Lower leg skin (tissue), 4 donors: ENCODE results near the gene ERC2. TPM values are rescaled to one million over a fixed set of nuclear protein-coding genes. Genes with fewer than 3 reads are reported as not detected.

ENCODE experiments used
- DNase-seq, 2 donors: peaks; one replicate each; pipeline ENCODE4 v3.0.0-alpha.2; 2019; ENCODE audit warnings: low spot score in 2 of 2
- H3K4me3 ChIP-seq: fragments of 200-600 bp; sonication (generic); 2 replicates; pipeline ENCODE4 v1.5.1; 2017; ENCODE audit warnings: mild to moderate bottlenecking, low read depth; ENCODE audit not compliant: poor library complexity, severe bottlenecking
- CTCF ChIP-seq, 3 donors: fragments of 450-650 bp; IDR thresholded peaks; one replicate each; pipeline ENCODE4 v1.5.1; 2016; ENCODE audit warnings: antibody characterized with exemption in 3 of 3, mild to moderate bottlenecking in 3 of 3, moderate library complexity in 2 of 3
- POLR2A ChIP-seq, 2 donors: fragments of 450-650 bp; IDR thresholded peaks; one replicate each; pipeline ENCODE4 v1.6.1; 2016 to 2017; ENCODE audit warnings: antibody characterized with exemption in 2 of 2, mild to moderate bottlenecking in 1 of 2, moderate library complexity in 1 of 2
- WGBS, 2 donors: methylation state at CpG; one replicate each; pipeline ENCODE4 v1.1.5; 2018; 5-methylcytosine and 5-hydroxymethylcytosine counted together
- intact Hi-C: fragments of 100-400 bp; cut with DNase I; formaldehyde crosslinking; loops from one replicate; pipeline ENCODE4 v1.15.0; 2023; ENCODE audit warnings: low total_unique reads
- total RNA-seq, 4 donors: library from RNA; depleted of rRNA; stranded (reverse); fragments of >200 nt; gene quantifications; one replicate each; pipeline ENCODE4 v1.1.0, GENCODE V29; 2016

ERC2 gene
- total RNA-seq, 4 donors from 2014 or later: 0.23 to 1.3 (median 0.42) TPM; not detected in 1

GRCh38 chr3:56137415-56137814 is 330.9 kb downstream of the ERC2 start:
- WGBS, 2 donors: 67% methylated on average over 1 of the region's 1 CpG
- TF ChIP-seq POLR2A (IDR thresholded peaks at IDR 0.05): no peak
- no peak for TF ChIP-seq CTCF (IDR thresholded peaks at IDR 0.05)
- intact Hi-C loops: no loop called here
- no peak overlapping the region for H3K4me3 ChIP-seq
- DNase-seq: no peak

GRCh38 chr3:56136514-56136913 is 331.8 kb downstream of the ERC2 start:
- DNase-seq: no peak
- intact Hi-C loops: no loop called here
- TF ChIP-seq POLR2A (IDR thresholded peaks at IDR 0.05) (no peak), CTCF (IDR thresholded peaks at IDR 0.05) (no peak)
- H3K4me3 ChIP-seq: no peak overlapping the region
- WGBS, 2 donors: 40 to 43% methylated on average over 2 of the region's 2 CpGs

- intact Hi-C loops: no loop called here
- TF ChIP-seq CTCF (IDR thresholded peaks at IDR 0.05) (no peak), POLR2A (IDR thresholded peaks at IDR 0.05) (no peak)
Measured at GRCh38 chr3:56135941-56136340, 332.3 kb downstream of the ERC2 start.

GRCh38 chr3:56133423-56133822 is 334.8 kb downstream of the ERC2 start:
- WGBS, 2 donors: 95 to 98% methylated on average over 2 of the region's 2 CpGs
- intact Hi-C loops: no loop called here
- H3K4me3 ChIP-seq: no peak overlapping the region
- no peak for TF ChIP-seq CTCF (IDR thresholded peaks at IDR 0.05)
- TF ChIP-seq POLR2A (IDR thresholded peaks at IDR 0.05): no peak
- DNase-seq: no peak

More at GRCh38 chr3:56135941-56136340, 332.3 kb downstream of the ERC2 start:
- DNase-seq: no peak
- H3K4me3 ChIP-seq: no peak overlapping the region
- WGBS, 2 donors: 39 to 44% methylated on average over 4 of the region's 4 CpGs

GRCh38 chr3:56132762-56133161 is 335.5 kb downstream of the ERC2 start:
- TF ChIP-seq CTCF (IDR thresholded peaks at IDR 0.05) (no peak), POLR2A (IDR thresholded peaks at IDR 0.05) (no peak)
- 87% methylated on average over 3 of the region's 3 CpGs for WGBS, 2 donors
- no peak for DNase-seq
- H3K4me3 ChIP-seq: no peak overlapping the region
- intact Hi-C loops: no loop called here

GRCh38 chr3:56131974-56132590 is 336.2 kb downstream of the ERC2 start:
- TF ChIP-seq CTCF (IDR thresholded peaks at IDR 0.05) (no peak), POLR2A (IDR thresholded peaks at IDR 0.05) (no peak)
- intact Hi-C loops: no loop called here
- DNase-seq: peak in 1 of 2 donors; percentile 25
- no peak overlapping the region for H3K4me3 ChIP-seq
- WGBS, 2 donors: 22 to 29% methylated on average over 3 of the region's 3 CpGs
